Measurements from ENCODE around the gene MED20. TPM values are rescaled to one million over a fixed set of nuclear protein-coding genes. Genes with fewer than 3 reads are reported as not detected.
"Not testable (repeated sequence)": the region's sequence is repeated elsewhere in the genome, so short reads cannot be mapped to it uniquely, and the experiment has no call there.

The MED20 gene, protein sequence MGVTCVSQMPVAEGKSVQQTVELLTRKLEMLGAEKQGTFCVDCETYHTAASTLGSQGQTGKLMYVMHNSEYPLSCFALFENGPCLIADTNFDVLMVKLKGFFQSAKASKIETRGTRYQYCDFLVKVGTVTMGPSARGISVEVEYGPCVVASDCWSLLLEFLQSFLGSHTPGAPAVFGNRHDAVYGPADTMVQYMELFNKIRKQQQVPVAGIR
- 10 to 100 TPM; 14.8 to 15.7 TPM for total RNA-seq
- long read RNA-seq, transcript MED20-201 (4 exons, 2,438 nt) = major isoform, 9 of 12 reads
- long read RNA-seq, partial matches to known transcripts = 0 of 12 reads
- long read RNA-seq, other reads (novel, unspliced or antisense) = 2 of 12 reads

DNA sequence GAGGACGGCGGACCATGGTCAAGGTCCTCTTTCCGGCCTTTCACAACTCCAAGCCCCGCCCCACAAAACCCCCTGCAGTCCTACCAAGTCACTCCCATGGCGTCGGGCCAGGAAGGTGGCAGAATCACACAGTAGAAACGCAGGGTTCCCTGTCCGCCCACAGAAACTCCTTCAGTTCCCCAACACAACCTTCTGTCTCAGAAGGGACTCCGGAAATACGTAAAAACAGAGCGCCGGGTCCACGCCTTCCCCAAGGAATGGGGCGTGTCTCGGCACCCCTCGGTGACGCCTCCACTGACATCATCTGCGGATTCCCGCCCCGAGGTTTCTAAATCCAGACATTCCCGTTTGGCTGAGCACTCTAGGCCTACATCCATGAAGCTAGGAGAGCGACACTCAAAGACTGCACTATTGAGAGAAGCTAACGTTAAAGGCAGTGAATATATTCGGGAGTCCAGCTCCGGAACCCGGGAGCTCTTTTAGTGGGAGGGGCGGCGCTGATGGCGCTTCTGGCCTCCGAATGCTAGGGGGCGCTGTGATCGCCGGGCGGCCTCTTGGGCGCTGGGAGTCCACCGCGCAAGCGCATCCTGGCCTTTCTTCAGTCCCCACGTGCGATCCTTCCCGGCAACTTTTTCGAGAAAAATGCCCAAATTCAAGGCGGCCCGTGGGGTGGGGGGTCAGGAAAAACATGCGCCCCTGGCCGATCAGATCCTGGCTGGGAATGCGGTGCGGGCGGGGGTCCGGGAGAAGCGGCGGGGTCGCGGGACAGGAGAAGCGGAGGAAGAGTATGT is at the start of gene MED20, which contains the start of gene BYSL:
Gene MED20 (minus strand): TSS at position 219 of the 791 bp plus-strand sequence. CDS start 121 bp downstream, at position 98.
Gene BYSL (plus strand): TSS at position 579 of the 791 bp plus-strand sequence. CDS start 64 bp downstream, at position 643.
- ATAC-seq (peak; percentile 98), DNase-seq (peak; percentile 93)
- intact Hi-C loops (cut with DNase I) = loop anchor here (5.0 to 10.0 kb wide), 2 partner anchors 134 to 136 kb away; partner anchors contain the start of genes TOMM6 (in 2 of the 2) and PRICKLE4 (in 1 of the 2)

DNA sequence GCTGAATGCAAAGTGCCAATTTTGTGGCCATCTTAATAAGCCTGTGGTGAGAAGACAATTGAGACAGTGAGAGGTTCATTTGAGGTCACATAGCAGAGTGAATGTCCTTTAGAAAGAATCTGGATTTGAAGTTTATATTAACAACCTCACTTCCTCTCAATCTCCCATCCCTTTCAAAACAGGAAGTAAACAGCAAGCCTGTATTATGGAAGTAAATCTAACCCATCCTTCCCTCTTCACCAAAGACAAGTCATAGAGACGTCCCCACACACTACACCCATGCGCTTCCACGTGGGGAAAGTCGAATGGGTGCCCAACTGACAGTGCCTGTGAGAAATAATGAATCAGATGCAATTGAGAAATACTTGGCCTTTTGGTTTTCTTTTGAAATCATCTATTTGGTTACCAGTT is 49.5 kb upstream of the MED20 start:
- DNase-seq (peak; percentile 41), ATAC-seq (peak; percentile 59 to 72)
- intact Hi-C loops (cut with DNase I) = no loop called here

GRCh38 chr6:41967312-41968287 is 46.7 kb upstream of the MED20 start:
- no peak for ATAC-seq
- intact Hi-C loops (cut with DNase I) = no loop called here
- no peak for DNase-seq

DNA sequence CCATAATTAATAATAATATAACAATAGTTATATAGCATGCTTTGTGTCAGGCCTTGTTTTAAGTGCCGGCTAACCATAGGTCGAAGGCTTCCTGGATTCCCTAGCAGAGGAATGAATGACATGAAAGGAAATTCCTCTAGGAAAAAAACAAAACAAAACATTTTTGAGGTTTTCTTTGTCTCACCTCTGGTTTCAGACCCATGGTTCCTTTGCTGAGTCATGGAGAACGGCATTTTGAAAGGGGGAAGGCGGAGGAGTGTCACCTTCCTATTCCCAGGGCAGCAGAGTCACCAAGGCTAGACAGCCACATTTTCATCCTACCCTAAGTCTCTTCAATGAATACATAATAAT is 46.0 kb upstream of the MED20 start:
- intact Hi-C loops (cut with DNase I) = no loop called here
- no peak for DNase-seq

DNA sequence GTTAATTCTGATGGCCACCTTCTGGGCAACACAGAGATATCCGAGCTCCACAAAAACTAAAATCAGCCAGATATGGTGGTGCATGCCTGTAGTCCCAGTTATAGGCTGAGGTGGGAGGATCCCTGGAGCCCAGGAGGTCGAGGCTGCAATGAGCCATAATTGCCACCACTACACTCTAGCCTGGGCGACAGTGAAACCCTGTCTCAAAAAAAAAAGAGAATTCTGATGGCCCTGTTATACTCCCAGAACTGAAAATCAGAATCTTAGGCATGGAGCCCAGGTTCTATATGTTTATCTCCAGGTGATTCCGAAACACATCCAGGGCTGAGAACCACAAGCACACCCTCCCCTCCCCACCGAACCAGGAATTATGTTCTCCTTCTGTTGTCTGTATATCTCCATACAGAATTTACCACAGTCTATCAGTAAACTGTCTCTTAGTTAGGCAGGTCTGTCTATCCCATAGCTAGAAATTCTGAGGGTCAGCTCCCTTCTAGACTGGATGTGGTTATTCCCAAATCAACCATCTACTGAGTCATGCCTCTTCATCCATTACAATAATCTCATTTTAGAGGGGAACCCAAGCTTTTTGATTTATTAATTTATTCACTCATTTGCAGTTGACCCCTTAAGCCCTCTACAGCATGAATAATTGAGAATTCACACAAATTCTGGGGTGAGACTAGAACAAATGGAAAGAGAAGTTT is 45.4 kb upstream of the MED20 start:
- ATAC-seq = no peak
- no peak for DNase-seq
- intact Hi-C loops (cut with DNase I) = no loop called here

More for the DNA sequence above, 46.0 kb upstream of the MED20 start:
- no peak for ATAC-seq

DNA sequence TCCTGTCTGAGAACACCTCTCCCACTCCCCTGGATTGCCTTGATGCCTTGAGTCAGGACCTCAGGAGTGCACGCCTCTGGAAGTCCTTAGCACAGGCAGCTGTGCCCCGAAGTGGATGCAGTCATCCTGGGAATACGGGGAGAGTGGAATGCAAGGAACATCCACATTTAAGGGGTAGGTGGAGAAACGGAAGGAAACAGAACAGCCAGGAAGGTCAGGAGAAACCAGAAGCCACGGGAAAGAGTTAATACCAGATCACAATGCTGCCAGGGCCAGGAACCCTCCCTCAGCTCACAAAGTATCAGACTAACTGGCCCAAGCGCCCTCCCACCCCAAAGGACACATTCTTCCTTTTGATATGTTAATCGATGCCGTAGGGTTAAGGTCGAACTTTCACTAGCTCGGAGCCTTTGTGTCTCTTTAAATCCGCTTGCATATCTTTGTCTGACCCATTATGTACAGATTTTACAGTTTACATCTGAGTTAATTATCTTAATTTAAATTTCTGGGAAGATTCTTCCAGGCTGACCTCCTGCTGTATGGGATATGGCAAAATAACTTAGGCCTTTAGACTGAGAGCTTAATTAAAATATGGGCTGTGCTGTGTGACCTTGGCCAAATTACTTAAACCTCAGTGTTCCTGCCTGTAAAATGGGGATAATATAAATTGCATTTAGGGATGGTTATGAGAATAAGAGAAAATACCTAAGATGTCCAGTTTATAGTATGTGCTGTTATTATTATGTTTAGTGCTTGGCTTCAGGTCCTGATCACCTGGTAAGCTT is 44.7 kb upstream of the MED20 start:
- ATAC-seq (no peak), DNase-seq (no peak)
- intact Hi-C loops (cut with DNase I) = no loop called here

- ATAC-seq = no peak
- intact Hi-C loops (cut with DNase I) = no loop called here
Measured at GRCh38 chr6:41964201-41964887, 43.4 kb upstream of the MED20 start.

DNA sequence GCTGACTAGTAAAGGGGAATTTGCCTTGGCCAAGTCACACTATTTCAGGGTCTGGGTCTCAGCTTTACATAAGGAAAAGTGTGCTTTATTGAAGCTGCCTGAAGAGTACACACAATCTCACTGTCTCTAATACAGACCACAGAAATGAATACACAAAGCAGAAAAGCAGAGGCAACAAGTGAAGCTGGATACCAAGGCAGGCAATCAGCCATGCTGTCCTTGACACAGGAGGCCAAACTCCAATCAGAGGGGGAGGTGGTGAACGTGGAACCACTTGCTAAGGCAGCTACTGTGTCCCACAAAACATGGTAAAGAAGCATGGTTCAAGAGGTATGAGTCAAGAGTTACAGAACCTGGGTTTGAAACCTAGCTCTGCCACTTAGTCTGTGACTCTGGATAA is 42.4 kb upstream of the MED20 start:
- DNase-seq (no peak), ATAC-seq (no peak)
- intact Hi-C loops (cut with DNase I) = no loop called here

More at GRCh38 chr6:41964201-41964887, 43.4 kb upstream of the MED20 start:
- no peak for DNase-seq

DNA sequence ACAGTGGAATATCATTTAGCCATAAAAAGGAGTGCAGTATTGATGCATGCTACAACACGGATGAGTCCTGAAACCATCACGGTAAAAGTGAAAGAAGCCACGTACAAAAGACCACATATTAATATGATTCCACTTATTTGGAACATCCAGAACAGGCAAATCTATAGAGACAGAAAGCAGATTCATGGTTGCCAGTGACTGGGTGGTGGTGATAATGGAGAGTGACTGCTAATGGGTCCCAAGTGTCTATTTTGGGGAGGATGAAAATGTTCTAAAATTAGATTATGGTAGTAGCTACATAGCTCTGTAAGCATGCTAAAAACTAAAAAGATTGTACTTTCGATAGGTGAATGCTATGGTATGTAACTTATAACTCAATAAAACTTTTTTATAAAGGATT is 39.1 kb upstream of the MED20 start:
- ATAC-seq = no peak
- DNase-seq = no peak
- intact Hi-C loops (cut with DNase I) = no loop called here

DNA sequence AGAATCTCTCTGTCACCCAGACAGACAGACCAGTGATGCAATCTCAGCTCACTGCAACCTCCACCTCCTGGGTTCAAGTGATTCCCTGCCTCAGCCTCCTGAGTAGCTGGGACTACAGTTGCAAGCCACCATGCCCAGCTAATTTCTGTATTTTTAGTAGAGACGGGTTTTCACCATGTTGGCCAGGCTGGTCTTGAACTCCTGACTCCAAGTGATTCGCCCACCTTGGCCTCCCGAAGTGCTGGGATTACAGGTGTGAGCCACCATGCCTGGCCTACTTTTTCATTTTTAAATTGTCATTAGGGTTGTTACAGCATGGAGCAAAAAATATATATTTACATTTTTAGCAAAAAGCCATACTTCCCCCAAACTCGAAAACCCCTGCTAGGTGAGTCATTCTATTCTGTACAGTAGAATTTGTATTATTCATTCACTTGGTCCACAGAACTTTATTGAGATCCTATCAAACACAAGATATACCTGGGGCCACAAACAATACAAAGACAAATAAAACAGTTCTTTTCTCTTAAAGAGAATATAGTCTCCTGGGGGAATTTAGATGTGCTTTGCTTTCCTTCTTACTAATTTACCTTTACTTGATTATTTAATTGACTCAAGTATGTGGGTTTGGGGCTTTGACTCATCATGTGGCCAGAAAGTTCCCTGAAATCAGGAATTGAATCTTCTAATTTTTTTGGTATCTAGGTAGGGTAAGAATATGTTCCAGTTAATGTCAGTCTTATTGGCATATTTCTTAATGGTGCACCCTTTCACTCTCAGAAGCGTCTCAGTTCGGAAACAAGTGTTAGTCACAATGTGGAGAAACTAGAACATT is 37.3 kb upstream of the MED20 start:
- no peak for ATAC-seq
- intact Hi-C loops (cut with DNase I) = no loop called here
- no peak for DNase-seq

DNA sequence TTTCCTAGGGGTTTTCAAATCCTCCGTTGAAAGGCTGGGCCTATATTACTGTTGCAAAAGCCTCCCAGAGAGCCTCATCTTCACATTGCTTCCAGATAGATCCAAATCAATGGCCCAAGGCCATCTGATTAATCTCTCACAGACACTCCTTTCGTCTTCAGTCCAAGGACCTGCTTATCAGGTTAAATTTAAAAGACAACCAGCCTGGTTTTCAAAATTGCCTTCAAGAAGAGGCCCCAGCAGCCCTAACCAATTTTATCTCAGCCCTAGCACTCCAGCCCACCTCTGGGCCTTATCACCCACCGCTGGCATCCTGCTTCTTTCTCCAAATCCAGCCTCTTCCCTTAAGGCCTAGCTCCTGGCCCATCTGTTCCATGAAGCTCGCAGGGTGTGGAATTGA is 36.2 kb upstream of the MED20 start:
- ATAC-seq (no peak), DNase-seq (no peak)
- intact Hi-C loops (cut with DNase I) = no loop called here

- intact Hi-C loops (cut with DNase I) = no loop called here
- ATAC-seq (no peak), DNase-seq (no peak)
Measured at GRCh38 chr6:41955412-41955811, 34.5 kb upstream of the MED20 start.

GRCh38 chr6:41954668-41955067 is 33.7 kb upstream of the MED20 start:
- DNase-seq (no peak), ATAC-seq (no peak)
- intact Hi-C loops (cut with DNase I) = no loop called here

GRCh38 chr6:41947581-41948220 is 26.8 kb upstream of the MED20 start:
- no peak for DNase-seq
- intact Hi-C loops (cut with DNase I) = no loop called here
- no peak for ATAC-seq

DNA sequence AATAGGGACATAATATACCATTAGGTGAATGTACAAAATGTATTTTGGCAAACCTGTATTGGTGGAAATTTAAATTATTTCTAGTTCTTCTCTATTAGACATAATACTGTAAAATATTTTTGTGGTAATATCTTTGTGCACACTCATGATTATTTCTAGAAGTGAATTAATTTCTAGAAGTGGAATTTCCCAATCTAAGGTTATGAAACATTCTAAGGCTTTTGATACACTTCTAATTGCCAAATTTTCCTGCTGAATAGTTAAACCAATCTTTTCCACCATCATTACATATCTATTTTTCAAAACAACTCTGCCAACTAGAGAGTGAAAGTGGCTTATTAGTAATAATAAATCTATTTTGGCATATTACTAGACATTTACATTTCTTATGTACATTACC is 22.5 kb upstream of the MED20 start:
- DNase-seq (no peak), ATAC-seq (no peak)
- intact Hi-C loops (cut with DNase I) = no loop called here

GRCh38 chr6:41942882-41943281 is 21.9 kb upstream of the MED20 start:
- intact Hi-C loops (cut with DNase I); ATAC-seq; DNase-seq: not testable (repeated sequence)

All from left cardiac atrium (tissue), 4 donors.